Adrenal gland (tissue), 5 donors: ENCODE measurements around the gene MACROD2.

Experiments
- CTCF ChIP-seq, 6 experiments: fragments of 450-650 bp in 4 of 6; fragments of 200-600 bp in 2 of 6; sonication (generic) in 1 of 6; IDR thresholded peaks; 1 replicate in 5 of 6; 2 replicates in 1 of 6; pipeline versions ENCODE4 v1.5.1 to v1.8.0; 2016 to 2021; ENCODE audit warnings: antibody characterized with exemption in 6 of 6, mild to moderate bottlenecking in 2 of 6, moderate library complexity in 1 of 6
- POLR2A ChIP-seq, 2 donors: fragments of 450-650 bp; IDR thresholded peaks; one replicate each; pipeline ENCODE4 v1.6.1; 2017; ENCODE audit warnings: antibody characterized with exemption in 2 of 2, mild to moderate bottlenecking in 2 of 2, moderate library complexity in 1 of 2
- donor health status: DM: no; HTN: no; CAD: no.

GRCh38 chr20:15794409-15794808 is 1799.1 kb downstream of the MACROD2 start:
- TF ChIP-seq CTCF (IDR thresholded peaks at IDR 0.05) = no peak
- no peak for TF ChIP-seq POLR2A (IDR thresholded peaks at IDR 0.05)
